KG1 (cell line): ENCODE measurements around the gene WDR27.

Experiments used
- DNase-seq: peaks from one replicate; lab custom pipeline; 2025; lab: John Stamatoyannopoulos, UW

The WDR27 gene

GRCh38 chr6:169701954-169702839, at the start of gene WDR27, which contains the start of gene C6orf120:
WDR27 (minus strand) TSS chr6:169702029; CDS start chr6:169689005, 13,024 bp downstream.
C6orf120 (plus strand) TSS chr6:169702126; CDS start chr6:169702460, 334 bp downstream.
- DNase-seq = peak; percentile 88

- no peak for DNase-seq
Measured at GRCh38 chr6:169746556-169746955, 44.7 kb upstream of the WDR27 start.

- DNase-seq = no peak
Measured at GRCh38 chr6:169745405-169745804, 43.6 kb upstream of the WDR27 start.

- DNase-seq = no peak
Measured at GRCh38 chr6:169741344-169741743, 39.5 kb upstream of the WDR27 start.

- DNase-seq = no peak
Measured at GRCh38 chr6:169738976-169739529, 37.2 kb upstream of the WDR27 start.

GRCh38 chr6:169738204-169738975, 36.6 kb upstream of the WDR27 start:
- DNase-seq = no peak

- no peak for DNase-seq
Measured at GRCh38 chr6:169729961-169730360, 28.1 kb upstream of the WDR27 start.

GRCh38 chr6:169726963-169727362, 25.1 kb upstream of the WDR27 start:
- no peak for DNase-seq

GRCh38 chr6:169726049-169726400, 24.2 kb upstream of the WDR27 start:
- no peak for DNase-seq

GRCh38 chr6:169725125-169726048, 23.6 kb upstream of the WDR27 start:
- peak; percentile 58 for DNase-seq

- DNase-seq = peak; percentile 58
Measured at GRCh38 chr6:169724494-169725124, 22.8 kb upstream of the WDR27 start, which contains the start of gene PHF10. PHF10 (minus strand) TSS chr6:169724500; CDS start chr6:169723931, 569 bp downstream.

GRCh38 chr6:169723991-169724493, 22.2 kb upstream of the WDR27 start:
- peak; percentile 24 for DNase-seq

GRCh38 chr6:169723200-169723909, 21.5 kb upstream of the WDR27 start:
- DNase-seq = peak; percentile 72

- peak; percentile 72 for DNase-seq
Measured at GRCh38 chr6:169722362-169723199, 20.8 kb upstream of the WDR27 start.

GRCh38 chr6:169720207-169720855, 18.5 kb upstream of the WDR27 start:
- no peak for DNase-seq

GRCh38 chr6:169719117-169719516, 17.3 kb upstream of the WDR27 start:
- DNase-seq = no peak

- no peak for DNase-seq
Measured at GRCh38 chr6:169714595-169714994, 12.8 kb upstream of the WDR27 start.

- DNase-seq = no peak
Measured at GRCh38 chr6:169714178-169714577, 12.3 kb upstream of the WDR27 start.

GRCh38 chr6:169710009-169710408, 8.2 kb upstream of the WDR27 start:
- no peak for DNase-seq
